Esophagus muscularis mucosa (tissue), 4 donors: ENCODE data around the gene PTPN7. TPM values are rescaled to one million over a fixed set of nuclear protein-coding genes. Genes with fewer than 3 reads are reported as not detected.
"Not testable (repeated sequence)": the region's sequence is repeated elsewhere in the genome, so short reads cannot be mapped to it uniquely, and the experiment has no call there.

Experiments
- DNase-seq: peaks from one replicate; pipeline ENCODE4 v3.0.0-alpha.2; 2017; ENCODE audit errors: extremely low spot score
- H3K27ac ChIP-seq, 4 donors: fragments of 200-600 bp; sonication (generic); replicated peaks in 1 of 4; 1 replicate in 3 of 4; 2 replicates in 1 of 4; pipeline ENCODE4 v1.5.1; 2016 to 2019; ENCODE audit warnings: mild to moderate bottlenecking in 1 of 4
- H3K27me3 ChIP-seq, 4 donors: fragments of 200-600 bp; sonication (generic); one replicate each; pipeline versions ENCODE4 v1.5.1 to v1.6.0; 2016 to 2019
- H3K36me3 ChIP-seq, 4 donors: fragments of 200-600 bp; sonication (generic); one replicate each; pipeline ENCODE4 v1.5.1; 2016 to 2019
- H3K4me1 ChIP-seq, 4 donors: fragments of 200-600 bp; sonication (generic); one replicate each; pipeline ENCODE4 v1.5.1; 2016 to 2019
- H3K4me3 ChIP-seq, 4 donors: fragments of 200-600 bp; sonication (generic); 1 replicate in 2 of 4; 2 replicates in 2 of 4; pipeline ENCODE4 v1.5.1; 2016 to 2019; ENCODE audit warnings: mild to moderate bottlenecking in 4 of 4, moderate library complexity in 1 of 4
- H3K9me3 ChIP-seq, 4 donors: fragments of 200-600 bp; sonication (generic); 1 replicate in 3 of 4; 2 replicates in 1 of 4; pipeline ENCODE4 v1.5.1; 2016 to 2019
- EP300 ChIP-seq: sonication (generic); formaldehyde crosslinking; IDR thresholded peaks from one replicate; pipeline ENCODE4 v1.6.1; 2017; ENCODE audit warnings: antibody characterized with exemption
- POLR2A ChIP-seq: fragments of 450-650 bp; IDR thresholded peaks from one replicate; pipeline ENCODE4 v1.6.1; 2017; ENCODE audit warnings: antibody characterized with exemption, moderate library complexity, mild to moderate bottlenecking, low read depth
- POLR2AphosphoS5 ChIP-seq, 2 donors: sonication (generic); formaldehyde crosslinking; IDR thresholded peaks; one replicate each; pipeline ENCODE4 v1.6.1; 2017; ENCODE audit warnings: antibody characterized with exemption in 2 of 2
- WGBS: methylation state at CpG from one replicate; pipeline ENCODE4 v1.1.5; 2018; 5-methylcytosine and 5-hydroxymethylcytosine counted together
- intact Hi-C: fragments of 100-400 bp; cut with DNase I; formaldehyde crosslinking; loops from one replicate; pipeline ENCODE4 v1.15.1; 2023
- total RNA-seq, 4 donors: library from RNA; depleted of rRNA; stranded (reverse); fragments of >200 nt; gene quantifications; one replicate each; pipeline versions ENCODE4 v1.1.0 to v1.2.1, GENCODE V29; 2016
- TF ChIP-seq, protein P1 (sequence below), 3 experiments: fragments of 200-600 bp in 2 of 3; fragments of 450-650 bp in 1 of 3; sonication (generic) in 2 of 3; IDR thresholded peaks; one replicate each; pipeline ENCODE4 v1.5.1; 2017 to 2019; ENCODE audit warnings: antibody characterized with exemption in 3 of 3, mild to moderate bottlenecking in 2 of 3, moderate library complexity in 1 of 3

PTPN7 gene
- total RNA-seq, 4 donors from 2014 or later, result 0.78 to 2.5 (median 1.3) TPM

DNA sequence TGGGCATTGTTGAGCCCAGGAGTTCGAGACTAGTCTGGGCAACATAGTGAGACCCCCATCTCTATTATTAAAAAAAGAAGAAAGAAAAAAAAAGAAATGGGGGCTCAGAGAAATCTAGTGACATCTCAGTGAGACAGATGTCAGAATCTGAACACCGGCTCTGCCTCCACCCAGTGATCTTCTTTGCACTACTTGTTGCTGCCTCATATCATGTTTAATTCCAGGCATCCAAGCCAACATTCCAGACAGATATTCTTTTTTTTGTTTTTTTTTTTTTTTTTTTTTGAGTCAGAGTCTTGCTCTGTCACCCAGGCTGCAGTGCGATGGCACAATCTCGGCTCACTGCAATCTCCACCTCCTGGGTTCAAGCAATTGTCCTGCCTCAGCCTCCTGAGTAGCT is 10.8 kb downstream of the PTPN7 start:
- no peak for TF ChIP-seq POLR2AphosphoS5 (IDR thresholded peaks at IDR 0.05)
- TF ChIP-seq EP300, result no peak
- TF ChIP-seq POLR2A, result no peak
- TF ChIP-seq, protein P1, sequence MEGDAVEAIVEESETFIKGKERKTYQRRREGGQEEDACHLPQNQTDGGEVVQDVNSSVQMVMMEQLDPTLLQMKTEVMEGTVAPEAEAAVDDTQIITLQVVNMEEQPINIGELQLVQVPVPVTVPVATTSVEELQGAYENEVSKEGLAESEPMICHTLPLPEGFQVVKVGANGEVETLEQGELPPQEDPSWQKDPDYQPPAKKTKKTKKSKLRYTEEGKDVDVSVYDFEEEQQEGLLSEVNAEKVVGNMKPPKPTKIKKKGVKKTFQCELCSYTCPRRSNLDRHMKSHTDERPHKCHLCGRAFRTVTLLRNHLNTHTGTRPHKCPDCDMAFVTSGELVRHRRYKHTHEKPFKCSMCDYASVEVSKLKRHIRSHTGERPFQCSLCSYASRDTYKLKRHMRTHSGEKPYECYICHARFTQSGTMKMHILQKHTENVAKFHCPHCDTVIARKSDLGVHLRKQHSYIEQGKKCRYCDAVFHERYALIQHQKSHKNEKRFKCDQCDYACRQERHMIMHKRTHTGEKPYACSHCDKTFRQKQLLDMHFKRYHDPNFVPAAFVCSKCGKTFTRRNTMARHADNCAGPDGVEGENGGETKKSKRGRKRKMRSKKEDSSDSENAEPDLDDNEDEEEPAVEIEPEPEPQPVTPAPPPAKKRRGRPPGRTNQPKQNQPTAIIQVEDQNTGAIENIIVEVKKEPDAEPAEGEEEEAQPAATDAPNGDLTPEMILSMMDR (IDR thresholded peaks at IDR 0.05), result no peak
- no peaks in the 10 kb centered on the region for H3K36me3 ChIP-seq
- no peak overlapping the region for H3K27ac ChIP-seq
- DNase-seq, result no peak
- peaks cover 0 to 12% (median 0%) of the 10 kb centered on the region in 4 donors for H3K27me3 ChIP-seq
- H3K4me1 ChIP-seq, result peaks cover 4 to 13% (median 10%) of the 10 kb centered on the region in 4 donors
- 78% methylated on average over 4 of the region's 4 CpGs for WGBS
- H3K4me3 ChIP-seq, result no peak overlapping the region
- intact Hi-C loops, result no loop called here
- no peaks in the 10 kb centered on the region for H3K9me3 ChIP-seq

DNA sequence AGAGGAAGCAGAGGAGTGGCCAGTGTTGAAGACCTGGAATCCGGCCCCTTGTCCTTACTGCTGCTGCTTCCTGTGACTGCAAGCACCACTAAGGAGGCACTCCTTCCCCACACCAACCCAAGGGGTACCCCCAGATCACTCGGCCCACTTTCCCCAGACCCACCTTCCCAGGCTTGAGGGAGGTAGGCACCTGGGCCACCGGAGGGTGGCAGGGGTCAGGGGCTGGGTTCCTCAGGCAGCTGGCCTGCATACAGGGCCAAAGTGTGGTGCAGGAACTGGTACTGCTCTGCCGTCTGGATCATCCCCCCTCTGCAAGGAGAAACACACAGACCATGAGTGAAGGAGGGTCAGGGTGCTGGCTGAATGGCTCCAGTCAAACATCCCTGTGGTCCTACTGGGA is 12.0 kb downstream of the PTPN7 start:
- TF ChIP-seq EP300 (no peak), POLR2A (no peak), POLR2AphosphoS5 (IDR thresholded peaks at IDR 0.05) (no peak)
- TF ChIP-seq, protein P1 (IDR thresholded peaks at IDR 0.05), result no peak
- intact Hi-C loops, result no loop called here
- Histone ChIP-seq H3K4me1 (peaks cover 4 to 13% (median 11%) of the 10 kb centered on the region in 4 donors), H3K27ac (no peak overlapping the region), H3K9me3 (no peaks in the 10 kb centered on the region), H3K4me3 (no peak overlapping the region), H3K36me3 (no peaks in the 10 kb centered on the region), H3K27me3 (peaks cover 0 to 4% (median 1%) of the 10 kb centered on the region in 4 donors)
- WGBS, result 90% methylated on average over 4 of the region's 4 CpGs
- DNase-seq, result no peak

DNA sequence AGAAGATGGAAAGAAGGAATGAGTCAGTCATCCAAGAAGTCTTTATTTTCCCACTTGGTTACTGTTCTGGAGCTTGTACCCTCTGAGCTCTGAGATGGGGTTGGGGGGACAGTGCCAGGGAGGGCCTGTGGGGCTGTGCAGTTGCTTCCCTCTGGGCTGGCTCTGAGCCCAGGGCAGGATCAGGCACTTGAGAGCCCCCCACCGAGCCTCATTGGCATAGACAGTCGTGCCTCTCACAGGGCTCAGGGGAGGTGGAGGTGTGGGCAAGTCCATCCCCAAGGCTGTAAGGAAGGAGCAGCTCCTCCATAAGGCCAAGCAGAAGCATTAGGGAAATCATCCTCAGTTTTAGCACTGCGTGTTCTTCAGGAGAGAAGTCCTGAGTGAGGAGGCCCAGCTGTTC is 13.4 kb downstream of the PTPN7 start:
- intact Hi-C loops, result no loop called here
- Histone ChIP-seq H3K4me3 (no peak overlapping the region), H3K9me3 (no peaks in the 10 kb centered on the region), H3K27me3 (peaks cover 0 to 4% (median 0%) of the 10 kb centered on the region in 4 donors), H3K36me3 (no peaks in the 10 kb centered on the region), H3K27ac (no peak overlapping the region), H3K4me1 (peaks cover 15 to 27% (median 25%) of the 10 kb centered on the region in 4 donors)
- no peak for TF ChIP-seq POLR2A
- 40% methylated on average over 2 of the region's 3 CpGs for WGBS
- DNase-seq, result no peak

DNA sequence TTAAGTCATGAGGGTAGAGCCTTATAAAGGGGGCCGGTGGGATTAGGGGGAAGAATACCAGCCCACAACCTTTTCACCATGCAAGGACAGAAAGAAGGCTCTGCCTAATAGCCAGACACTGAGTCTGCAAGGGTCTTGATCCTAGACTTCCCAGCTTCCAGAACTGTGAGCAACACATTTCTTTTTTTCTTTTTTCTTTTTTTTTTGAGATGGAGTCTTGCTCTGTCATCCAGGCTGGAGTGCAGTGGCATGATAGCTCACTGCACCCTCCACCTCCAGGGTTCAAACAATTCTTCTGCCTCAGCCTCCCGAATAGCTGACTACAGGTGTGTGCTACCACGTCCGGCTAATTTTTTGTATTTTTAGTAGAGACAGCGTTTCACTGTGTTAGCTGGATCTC is 14.1 kb downstream of the PTPN7 start:
- Histone ChIP-seq H3K27ac (no peak overlapping the region), H3K4me1 (peaks cover 20 to 34% (median 32%) of the 10 kb centered on the region in 4 donors), H3K27me3 (peaks cover 0 to 4% (median 0%) of the 10 kb centered on the region in 4 donors), H3K9me3 (no peaks in the 10 kb centered on the region), H3K4me3 (no peak overlapping the region), H3K36me3 (no peaks in the 10 kb centered on the region)
- TF ChIP-seq POLR2AphosphoS5 (IDR thresholded peaks at IDR 0.05), result no peak
- TF ChIP-seq, protein P1 (IDR thresholded peaks at IDR 0.05), result no peak
- TF ChIP-seq POLR2A, result no peak
- no peak for TF ChIP-seq EP300
- WGBS, result 91% methylated on average over 5 of the region's 5 CpGs
- no peak for DNase-seq
- intact Hi-C loops, result no loop called here

DNA sequence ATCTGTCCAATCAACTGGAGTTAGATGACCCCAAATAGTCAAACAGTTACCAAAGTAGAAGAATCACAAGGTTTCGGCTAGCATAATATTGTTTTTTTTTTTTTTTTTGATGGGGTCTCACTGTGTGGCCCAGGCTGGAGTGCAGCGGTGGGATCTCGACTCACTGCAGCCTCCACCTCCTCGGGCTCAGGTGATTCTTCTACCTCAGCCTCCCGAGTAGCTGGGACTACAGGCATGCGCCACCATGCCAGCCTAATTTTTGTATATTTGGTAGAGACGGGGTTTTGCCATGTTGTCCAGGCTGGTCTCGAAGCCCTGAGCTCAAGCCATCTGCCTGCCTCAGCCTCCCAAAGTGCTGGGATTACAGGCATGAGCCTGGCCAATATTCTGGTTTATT is 14.7 kb downstream of the PTPN7 start:
- WGBS, result 88% methylated on average over 8 of the region's 8 CpGs
- H3K4me1 ChIP-seq, result peaks cover 24 to 39% (median 37%) of the 10 kb centered on the region in 4 donors
- H3K36me3 ChIP-seq, H3K27me3 ChIP-seq, H3K4me3 ChIP-seq, intact Hi-C loops, H3K9me3 ChIP-seq, DNase-seq: not testable (repeated sequence)
- peak overlapping the region in 3 of 4 donors; percentile 93 to 94 (median 93) for H3K27ac ChIP-seq
